K562 (cell line): ENCODE data around the gene DNAH9. TPM values are rescaled to one million over a fixed set of nuclear protein-coding genes. Genes with fewer than 3 reads are reported as not detected.

ENCODE experiments used
- ATAC-seq: fragments of 200-7000 bp; cut with Tn5 transposase; 3 replicates; pipeline ENCODE4 v1.9.1; 2020; ENCODE audit warnings: moderate library complexity
- BruUV-seq: library from RNA; stranded (reverse); fragments of 400-500 nt; replicated peaks from 2 replicates; lab custom pipeline; 2021; lab: Mats Ljungman, UMichigan
- CTCF ChIA-PET: fragments of 300-600 bp; formaldehyde crosslinking; extraction: SDS; loops from one replicate; lab custom pipeline; 2021; ENCODE audit warnings: low intra/inter-chr PET ratio; lab: Yijun Ruan, JAX
- POLR2A ChIA-PET: fragments of 300-600, 350-650 bp; sonication (Branson Sonifier 250); formaldehyde crosslinking; extraction: SDS; loops from one replicate; lab custom pipeline; 2021; ENCODE audit warnings: antibody characterized with exemption, inconsistent platforms; lab: Yijun Ruan, JAX
- DNase-seq, 4 experiments: peaks; one replicate each; pipeline versions ENCODE4 v3.0.0 to v3.0.0-alpha.2; 2011 to 2018; ENCODE audit warnings: low spot score in 3 of 4, mixed read lengths in 3 of 4; ENCODE audit errors: extremely low read depth in 1 of 4
- FAIRE-seq: peaks from 2 replicates; lab custom pipeline; 2011; peaks lifted over from hg19 to GRCh38; lab: Jason Lieb, UNC
- H2AFZ ChIP-seq: 2 replicates; pipeline ENCODE4 v1.6.0; 2011; ENCODE audit warnings: low read depth, low read length, control low read depth, inconsistent platforms
- H3K27ac ChIP-seq: fragments of 200-600 bp; 3 replicates; pipeline ENCODE4 v1.8.0; 2011; ENCODE audit warnings: low read depth, mild to moderate bottlenecking, control low read depth, inconsistent platforms, low read length, moderate library complexity, mixed read lengths; ENCODE audit errors: extremely low read depth
- H3K27me3 ChIP-seq, 2 experiments: fragments of 300-600 bp in 1 of 2; 2 replicates in 1 of 2; 3 replicates in 1 of 2; pipeline versions ENCODE4 v1.6.0 to v1.8.0; 2011; ENCODE audit warnings: inconsistent platforms in 2 of 2, low read length in 2 of 2, mild to moderate bottlenecking in 1 of 2, mixed read lengths in 1 of 2, moderate library complexity in 1 of 2; ENCODE audit not compliant: control insufficient read depth in 2 of 2, insufficient read depth in 2 of 2
- H3K36me3 ChIP-seq: fragments of 300-600 bp; 3 replicates; pipeline ENCODE4 v1.8.0; 2011; ENCODE audit warnings: mild to moderate bottlenecking, low read length, inconsistent platforms; ENCODE audit not compliant: control insufficient read depth, insufficient read depth
- H3K4me1 ChIP-seq, 2 experiments: fragments of 200-600 bp in 1 of 2; replicated peaks in 1 of 2; 2 replicates in 1 of 2; 3 replicates in 1 of 2; pipeline versions ENCODE4 v1.5.1 to v1.8.0; 2011; ENCODE audit warnings: inconsistent platforms in 2 of 2, low read length in 2 of 2, mild to moderate bottlenecking in 1 of 2, mixed read lengths in 1 of 2, moderate library complexity in 1 of 2; ENCODE audit not compliant: control insufficient read depth in 2 of 2, insufficient read depth in 2 of 2
- H3K4me2 ChIP-seq: 2 replicates; pipeline ENCODE4 v1.6.1; 2011; ENCODE audit warnings: low read length, control low read depth, inconsistent platforms, mixed read lengths; ENCODE audit not compliant: insufficient read depth
- H3K4me3 ChIP-seq: fragments of 200-600 bp; sonication (generic), shearing (Covaris generic); 2 replicates; pipeline ENCODE4 v1.5.1; 2016; ENCODE audit warnings: control low read depth, inconsistent platforms
- H3K79me2 ChIP-seq: fragments of 200-600 bp; 3 replicates; pipeline ENCODE4 v1.8.0; 2011; ENCODE audit warnings: low read length, inconsistent platforms; ENCODE audit not compliant: control insufficient read depth, insufficient read depth
- H3K9ac ChIP-seq, 2 experiments: 2 replicates each; pipeline versions ENCODE4 v1.6.0 to v1.6.1; 2011; ENCODE audit warnings: low read depth in 2 of 2, low read length in 2 of 2, control low read depth in 1 of 2, inconsistent platforms in 1 of 2, mild to moderate bottlenecking in 1 of 2, mixed read lengths in 1 of 2; ENCODE audit not compliant: insufficient read depth in 1 of 2
- H3K9me1 ChIP-seq: one replicate; pipeline ENCODE4 v1.6.0; 2011; ENCODE audit warnings: inconsistent platforms, mild to moderate bottlenecking, low read length, moderate library complexity; ENCODE audit not compliant: control insufficient read depth, insufficient read depth
- H3K9me3 ChIP-seq: replicated peaks from 2 replicates; pipeline ENCODE4 v1.5.1; 2011; ENCODE audit warnings: low read depth, low read length, inconsistent platforms; ENCODE audit not compliant: control insufficient read depth, insufficient read depth
- H4K20me1 ChIP-seq: replicated peaks from 2 replicates; pipeline ENCODE4 v1.6.1; 2011; ENCODE audit warnings: low read length, inconsistent platforms, mixed read lengths; ENCODE audit not compliant: control insufficient read depth, insufficient read depth
- DMBX1 ChIP-seq: fragments of 250-450 bp; sonication (Bioruptor Pico); IDR thresholded peaks from 2 replicates; pipeline ENCODE4 v1.8.0; 2022; ENCODE audit warnings: inconsistent platforms, mild to moderate bottlenecking, moderate library complexity, borderline replicate concordance
- FOXJ2 ChIP-seq: fragments of 200-800 bp; sonication (Bioruptor generic); IDR thresholded peaks from 2 replicates; pipeline ENCODE4 v1.6.1; 2016; ENCODE audit warnings: missing genetic modification characterization, missing compliant biosample characterization
- HNRNPLL ChIP-seq: fragments of 200-400 bp; formaldehyde crosslinking; IDR thresholded peaks from 2 replicates; pipeline ENCODE4 v1.6.1; 2017; ENCODE audit warnings: low read length, low read depth, mild to moderate bottlenecking; ENCODE audit not compliant: poor library complexity, severe bottlenecking
- NFIC ChIP-seq: fragments of 450-650 bp; IDR thresholded peaks from 2 replicates; pipeline ENCODE4 v1.6.1; 2017; ENCODE audit warnings: mild to moderate bottlenecking, inconsistent platforms
- ZNF24 ChIP-seq: fragments of 450-650 bp; IDR thresholded peaks from 2 replicates; pipeline ENCODE4 v1.6.1; 2016
- WGBS: fragments of 100-300 bp; shearing (Covaris generic); methylation state at CpG from one replicate; pipeline ENCODE4 v1.1.6; 2016; ENCODE audit warnings: low coverage, mixed read lengths; ENCODE audit not compliant: insufficient coverage; ENCODE audit errors: missing lambda C conversion rate; 5-methylcytosine and 5-hydroxymethylcytosine counted together
- in situ Hi-C: fragments of 300-500 bp; cut with MboI; formaldehyde crosslinking; loops from 4 replicates; pipeline ENCODE4 v1.15.0; 2018; ENCODE audit warnings: inconsistent platforms, mixed read lengths
- intact Hi-C: fragments of 100-400 bp; cut with micrococcal nuclease; formaldehyde crosslinking; loops from 2 replicates; pipeline ENCODE4 v1.14.2; 2022
- polyA plus RNA-seq, 8 experiments: library from polyadenylated mRNA; depleted of rRNA in 4 of 8; stranded (reverse) in 5 of 8; unstranded in 3 of 8; fragments of >200 nt; fragmentation: Nextera tagmentation in 2 of 8; fragmentation: Illumina TruSeq in 1 of 8; extraction: Ambion mirVana in 2 of 8; extraction: Trizol in 1 of 8; gene quantifications; 2 replicates each; pipeline versions ENCODE4 v1.2.1 to v1.2.3, GENCODE V29; 2011 to 2014; ENCODE audit warnings: inconsistent platforms in 1 of 8, missing spikeins in 1 of 8
- total RNA-seq, 7 experiments: library from RNA; depleted of rRNA in 6 of 7; stranded (reverse); fragments of >200 nt in 6 of 7; fragmentation: Illumina TruSeq in 2 of 7; extraction: Trizol in 2 of 7; gene quantifications; 2 replicates each; pipeline versions ENCODE4 v1.2.1 to v1.2.3, GENCODE V29; 2011 to 2021; ENCODE audit warnings: low replicate concordance in 1 of 7
- TF ChIP-seq, protein P1 (sequence below), 2 experiments: fragments of 450-650 bp; IDR thresholded peaks; 2 replicates each; pipeline ENCODE4 v1.6.1; 2016; ENCODE audit warnings: mild to moderate bottlenecking in 2 of 2, borderline replicate concordance in 1 of 2, low read depth in 1 of 2, moderate library complexity in 1 of 2

DNAH9 gene
- total and polyA plus RNA-seq, 9 of the 15 experiments (the other 6 are each of a cell fraction or from before 2014, with no cell fraction given), result not detected

DNA sequence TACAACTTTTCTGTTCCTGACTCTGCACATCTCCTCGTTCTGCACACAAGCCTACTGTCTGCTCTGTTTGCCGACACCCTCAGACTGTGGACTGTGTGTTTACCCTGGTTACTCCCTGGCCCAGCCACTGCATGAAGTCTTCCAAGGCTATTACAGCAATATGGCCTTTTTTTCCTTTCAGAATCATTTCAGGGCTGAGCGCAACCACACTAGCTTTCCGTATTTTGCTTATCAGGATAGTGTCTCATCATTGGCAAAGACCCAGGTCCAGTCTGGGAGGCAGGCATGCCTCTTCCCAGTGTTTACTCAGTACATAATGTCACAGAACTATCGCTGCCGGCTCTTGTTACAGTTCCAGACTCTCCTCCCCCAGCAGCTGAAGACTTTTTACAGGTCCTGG is 10.1 kb downstream of the DNAH9 start:
- H3K79me2 ChIP-seq, result no peaks in the 10 kb centered on the region
- TF ChIP-seq ZNF24 (0 out of 2 replicates have a peak, but pooled peaks have one; percentile 23), NFIC (peak; percentile 60), DMBX1 (CRISPR knock-in tag) (no peak), HNRNPLL (peak; percentile 92), FOXJ2 (tag) (peak; percentile 42; the same call in 1 of the 2 replicates)
- TF ChIP-seq, protein P1, sequence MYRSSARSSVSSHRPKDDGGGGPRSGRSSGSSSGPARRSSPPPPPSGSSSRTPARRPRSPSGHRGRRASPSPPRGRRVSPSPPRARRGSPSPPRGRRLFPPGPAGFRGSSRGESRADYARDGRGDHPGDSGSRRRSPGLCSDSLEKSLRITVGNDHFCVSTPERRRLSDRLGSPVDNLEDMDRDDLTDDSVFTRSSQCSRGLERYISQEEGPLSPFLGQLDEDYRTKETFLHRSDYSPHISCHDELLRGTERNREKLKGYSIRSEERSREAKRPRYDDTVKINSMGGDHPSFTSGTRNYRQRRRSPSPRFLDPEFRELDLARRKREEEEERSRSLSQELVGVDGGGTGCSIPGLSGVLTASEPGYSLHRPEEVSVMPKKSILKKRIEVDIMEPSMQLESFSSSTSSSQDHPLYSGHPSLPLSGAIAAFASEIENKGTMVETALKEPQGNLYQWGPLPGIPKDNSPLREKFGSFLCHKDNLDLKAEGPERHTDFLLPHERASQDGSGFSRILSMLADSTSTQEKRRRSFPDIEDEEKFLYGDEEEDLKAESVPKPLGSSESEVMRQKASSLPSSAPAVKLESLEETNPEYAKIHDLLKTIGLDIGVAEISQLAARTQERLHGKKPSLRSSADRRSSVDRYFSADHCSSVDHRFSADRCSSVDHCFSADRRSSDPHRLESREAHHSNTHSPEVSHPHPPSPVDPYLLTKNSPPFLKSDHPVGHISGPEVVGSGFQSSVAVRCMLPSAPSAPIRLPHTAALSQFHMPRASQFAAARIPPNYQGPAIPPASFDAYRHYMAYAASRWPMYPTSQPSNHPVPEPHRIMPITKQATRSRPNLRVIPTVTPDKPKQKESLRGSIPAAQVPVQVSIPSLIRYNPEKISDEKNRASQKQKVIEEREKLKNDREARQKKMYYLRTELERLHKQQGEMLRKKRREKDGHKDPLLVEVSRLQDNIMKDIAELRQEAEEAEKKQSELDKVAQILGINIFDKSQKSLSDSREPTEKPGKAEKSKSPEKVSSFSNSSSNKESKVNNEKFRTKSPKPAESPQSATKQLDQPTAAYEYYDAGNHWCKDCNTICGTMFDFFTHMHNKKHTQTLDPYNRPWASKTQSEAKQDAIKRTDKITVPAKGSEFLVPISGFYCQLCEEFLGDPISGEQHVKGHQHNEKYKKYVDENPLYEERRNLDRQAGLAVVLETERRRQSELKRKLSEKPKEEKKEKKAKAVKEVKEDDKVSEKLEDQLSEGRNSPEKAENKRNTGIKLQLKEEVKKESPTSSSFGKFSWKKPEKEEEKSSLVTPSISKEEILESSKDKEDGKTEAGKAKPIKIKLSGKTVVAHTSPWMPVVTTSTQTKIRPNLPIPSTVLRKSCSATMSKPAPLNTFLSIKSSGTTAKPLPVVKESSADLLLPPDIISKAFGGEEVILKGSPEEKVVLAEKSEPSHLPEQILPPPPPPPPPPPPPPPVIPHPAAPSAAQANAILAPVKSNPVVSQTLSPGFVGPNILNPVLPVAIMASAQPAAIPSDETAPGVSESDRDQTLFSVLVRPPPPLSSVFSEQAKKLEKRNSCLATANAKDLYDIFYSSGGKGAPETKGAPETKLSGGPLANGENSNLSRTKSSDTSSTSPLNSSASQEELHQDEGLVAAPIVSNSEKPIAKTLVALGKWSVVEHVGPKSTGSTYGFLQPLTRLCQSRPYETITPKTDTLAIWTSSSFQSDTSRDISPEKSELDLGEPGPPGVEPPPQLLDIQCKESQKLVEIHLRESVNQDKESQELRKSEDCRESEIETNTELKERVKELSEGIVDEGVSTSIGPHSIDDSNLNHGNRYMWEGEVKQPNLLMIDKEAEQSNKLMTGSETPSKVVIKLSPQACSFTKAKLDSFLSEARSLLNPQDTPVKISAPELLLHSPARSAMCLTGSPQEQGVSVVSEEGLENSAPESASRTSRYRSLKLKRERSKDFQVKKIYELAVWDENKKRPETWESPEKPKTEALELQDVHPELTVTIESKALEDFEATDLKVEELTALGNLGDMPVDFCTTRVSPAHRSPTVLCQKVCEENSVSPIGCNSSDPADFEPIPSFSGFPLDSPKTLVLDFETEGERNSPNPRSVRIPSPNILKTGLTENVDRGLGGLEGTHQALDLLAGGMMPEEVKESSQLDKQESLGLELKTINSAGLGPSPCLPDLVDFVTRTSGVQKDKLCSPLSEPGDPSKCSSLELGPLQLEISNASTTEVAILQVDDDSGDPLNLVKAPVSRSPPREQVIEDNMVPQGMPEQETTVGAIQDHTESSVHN (IDR thresholded peaks at IDR 0.05; ENCODE audit: borderline replicate concordance in 1 of 2, low read depth in 1 of 2), result no peak
- H2AFZ ChIP-seq, result 0 out of 2 replicates have a peak overlapping the region, but pooled peaks have one; percentile 1
- intact Hi-C loops, result no loop called here
- BruUV-seq, result no TSS peak
- FAIRE-seq (no peak), ATAC-seq (peak; percentile 42; the same call in 2 of the 3 replicates), DNase-seq (peak in 2 of 4 experiments; percentile 13 to 33)
- H3K9me1 ChIP-seq, result no peaks in the 10 kb centered on the region
- H3K9me3 ChIP-seq, result no peaks in the 10 kb centered on the region
- in situ Hi-C loops, result no loop called here
- peaks cover 0 to 11% of the 10 kb centered on the region in 2 experiments; a peak in 1 of 5 replicates for H3K27me3 ChIP-seq
- no peaks in the 10 kb centered on the region for H4K20me1 ChIP-seq
- H3K4me2 ChIP-seq, result peak overlapping the region; percentile 46; the same call in 1 of the 2 replicates
- peaks cover 0 to 2% of the 10 kb centered on the region in 2 experiments; a peak in 2 of 5 replicates for H3K4me1 ChIP-seq
- H3K36me3 ChIP-seq, result no peaks in the 10 kb centered on the region
- WGBS, result 0% methylated on average over 6 of the region's 6 CpGs
- H3K27ac ChIP-seq, result no peak overlapping the region
- H3K4me3 ChIP-seq, result no peak overlapping the region
- ChIA-PET POLR2A (no interaction called here), CTCF (no interaction called here)
- no peak overlapping the region for H3K9ac ChIP-seq
